SK-N-DZ (cell line): ENCODE results near the gene C2CD3.
A peak's percentile ranks its signal among the peaks of the same experiment; 100 is the strongest.
"Not testable (repeated sequence)": the region's sequence is repeated elsewhere in the genome, so short reads cannot be mapped to it uniquely, and the experiment has no call there.

Experiments
- DNase-seq: peaks from one replicate; pipeline ENCODE4 v3.0.0-alpha.2; 2015; ENCODE audit warnings: low spot score

C2CD3 gene

DNA sequence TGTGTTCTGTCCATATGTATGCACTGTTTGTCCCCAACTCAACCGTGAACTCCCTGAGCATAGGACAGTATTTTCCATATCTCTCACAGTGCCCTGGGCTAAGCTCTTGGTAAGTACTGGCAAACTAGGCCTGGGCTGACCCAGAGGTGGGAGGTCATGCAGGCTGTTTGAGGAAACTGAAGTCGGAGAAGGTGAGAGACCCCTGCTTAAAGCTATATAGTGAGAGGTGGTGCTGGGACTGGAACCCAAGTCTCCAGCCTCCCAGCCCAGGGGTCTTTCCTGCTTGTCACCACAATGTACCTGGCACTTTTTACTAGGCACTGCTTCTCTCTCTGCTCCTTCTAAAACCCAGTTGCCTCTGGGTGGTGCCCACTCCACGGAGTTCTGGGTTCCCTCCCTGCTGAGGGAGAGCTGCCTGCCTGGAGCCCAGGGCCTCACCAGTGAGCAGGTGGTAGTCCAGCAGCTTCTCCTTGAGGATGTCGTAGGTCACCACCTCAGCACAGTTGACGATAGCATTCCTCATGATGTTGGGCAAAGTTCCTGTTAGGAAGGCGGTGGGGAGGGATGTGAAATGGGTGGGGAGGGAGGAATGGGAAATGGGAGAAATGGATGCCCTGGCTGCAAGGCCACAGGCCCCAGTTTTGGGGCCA is 166.6 kb downstream of the C2CD3 start:
- DNase-seq: no peak

DNA sequence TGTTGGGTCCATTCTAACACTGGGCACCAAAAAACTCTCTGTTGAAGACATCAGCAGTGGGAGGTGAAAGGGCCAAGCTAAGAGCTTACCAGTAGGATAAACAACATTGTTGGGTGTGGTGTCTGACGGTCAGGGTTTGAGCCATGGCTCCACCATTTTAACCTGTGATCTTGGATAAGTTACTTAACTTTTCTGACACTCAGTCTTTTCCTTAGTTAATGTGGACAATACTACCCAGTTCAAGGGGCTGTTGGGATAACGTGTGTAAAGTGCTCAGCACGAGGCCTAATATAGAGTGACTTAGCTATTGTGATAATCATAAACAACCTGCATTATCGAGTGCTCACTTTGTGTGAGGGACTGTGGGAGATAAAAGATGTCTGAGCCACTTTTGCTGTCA is 168.0 kb downstream of the C2CD3 start:
- no peak for DNase-seq

DNA sequence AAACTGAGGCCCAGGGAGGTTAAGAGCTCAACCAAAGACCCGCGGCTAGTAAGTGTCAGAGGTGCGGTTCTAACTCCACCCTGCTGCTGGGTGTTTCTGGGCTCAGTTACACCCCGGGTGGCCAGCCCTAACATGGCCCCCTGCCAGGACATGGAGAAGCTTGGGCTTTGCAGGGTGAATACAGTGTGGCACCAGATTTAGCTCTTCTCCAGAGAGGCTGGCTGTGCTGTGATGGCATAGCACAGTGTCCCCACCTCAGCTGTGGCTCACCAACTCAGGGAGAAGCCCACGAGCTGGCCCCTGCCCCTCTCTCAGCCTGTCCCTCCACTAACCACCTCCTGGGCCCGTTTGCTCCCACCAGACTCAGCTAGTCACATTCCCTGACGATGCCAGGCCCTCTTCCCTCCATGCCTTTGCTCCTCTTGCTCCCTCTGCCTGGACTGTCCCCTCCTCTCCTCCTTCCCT is 168.9 kb downstream of the C2CD3 start:
- DNase-seq: no peak

DNA sequence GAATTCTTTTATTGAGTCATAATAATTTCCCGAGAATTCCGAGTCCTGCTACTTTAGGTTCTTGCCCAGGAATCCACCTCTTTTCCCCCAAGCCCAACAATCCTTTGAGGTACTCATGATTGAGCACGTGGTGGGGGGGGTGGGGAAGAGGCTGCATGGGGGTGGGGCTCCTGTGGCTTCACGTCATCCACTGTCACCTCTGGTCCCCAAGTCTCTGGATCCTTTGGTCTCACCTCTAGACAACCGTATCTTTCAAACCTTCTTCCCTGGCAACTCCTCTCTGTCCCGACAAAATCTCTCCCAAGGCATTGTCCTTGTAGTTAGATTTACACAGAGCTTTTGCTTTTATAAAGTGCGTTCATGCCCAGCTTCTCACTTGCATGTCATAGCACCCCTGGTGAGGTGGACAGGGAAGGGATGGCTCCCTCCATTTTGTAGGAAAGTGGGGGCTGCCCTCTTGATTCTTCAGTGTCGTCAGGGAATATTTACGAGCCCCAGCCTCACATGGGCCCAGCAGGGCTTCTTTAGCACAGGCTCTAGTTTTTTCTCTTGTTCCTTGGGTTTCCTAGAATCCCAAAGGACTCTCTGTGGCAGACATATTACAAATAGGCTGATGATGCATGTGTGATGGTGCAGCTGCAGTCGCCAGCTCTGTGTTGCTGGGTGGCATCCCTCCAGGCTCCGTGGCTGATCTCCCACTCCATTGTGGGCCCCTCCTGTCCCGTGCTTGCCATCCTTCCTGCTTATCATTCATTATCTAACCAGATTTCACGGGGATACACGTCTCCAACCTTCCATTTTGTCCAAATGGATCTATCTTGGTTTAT is 170.3 kb downstream of the C2CD3 start:
- no peak for DNase-seq

DNA sequence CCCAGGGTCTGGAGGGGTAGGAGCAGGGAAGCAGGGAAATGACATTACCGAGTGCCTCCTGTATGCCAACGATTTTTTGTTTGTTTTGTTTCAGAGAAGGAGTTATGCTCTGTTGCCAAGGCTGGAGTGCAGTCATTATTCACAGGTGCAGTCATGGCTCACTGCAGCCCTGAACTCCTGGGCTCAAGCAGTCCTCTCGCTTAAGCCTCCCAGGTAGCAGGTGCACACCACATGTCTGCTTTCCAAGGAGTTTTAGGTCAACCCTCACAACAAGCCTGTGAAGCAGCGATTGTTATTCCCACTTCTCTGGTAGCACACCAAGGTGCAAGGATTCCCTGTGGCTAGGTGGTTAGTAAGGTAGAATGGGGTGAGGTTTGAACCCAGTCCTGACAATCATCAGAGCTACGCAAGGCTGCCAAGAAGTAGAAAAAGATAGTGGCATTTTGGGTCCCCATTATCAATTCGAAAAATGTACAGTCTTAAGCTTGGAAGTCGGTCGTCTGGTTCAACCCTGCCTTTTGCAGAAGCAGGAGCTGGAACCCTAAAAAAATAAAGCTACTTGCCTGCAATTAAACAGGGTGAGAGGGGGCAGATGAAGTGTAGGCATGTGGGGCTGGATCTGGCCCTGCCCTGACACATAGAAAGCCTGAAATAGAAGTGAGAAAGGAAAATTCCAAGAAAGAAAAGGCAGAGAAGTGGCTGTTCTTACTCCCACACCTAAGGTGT is 171.1 kb downstream of the C2CD3 start:
- DNase-seq: no peak

DNA sequence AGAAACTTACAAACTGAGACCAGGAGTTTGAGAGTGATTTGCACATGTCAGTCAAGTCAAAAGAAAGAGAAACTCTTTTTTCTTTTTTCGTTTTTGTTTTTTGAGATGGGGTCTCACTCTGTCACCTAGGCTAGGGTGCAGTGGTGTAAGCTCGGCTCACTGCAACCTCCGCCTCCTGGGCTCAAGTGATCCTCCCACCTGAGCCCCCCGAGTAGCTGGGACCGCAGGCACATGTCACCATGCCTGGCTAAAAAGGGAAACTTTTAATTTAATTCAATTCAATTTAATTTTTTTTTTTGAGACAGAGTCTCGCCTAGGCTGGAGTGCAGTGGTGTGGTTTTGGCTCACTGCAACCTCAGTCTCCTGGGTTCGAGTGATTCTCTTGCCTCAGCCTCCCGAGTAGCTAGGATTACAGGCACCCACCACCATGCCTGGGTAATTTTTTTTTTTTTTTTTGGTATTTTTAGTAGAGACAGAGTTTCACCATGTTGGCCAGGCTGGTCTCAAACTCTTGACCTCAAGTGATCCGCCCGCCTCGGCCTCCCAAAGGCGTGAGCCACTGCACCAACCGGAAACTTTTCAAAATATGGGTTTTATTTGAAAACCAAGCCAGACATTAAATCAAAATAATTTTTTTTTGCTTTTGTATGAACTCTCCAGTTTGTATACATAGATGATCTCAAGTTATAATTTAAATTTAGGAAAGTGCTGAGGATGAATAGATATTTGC is 171.8 kb downstream of the C2CD3 start:
- DNase-seq: no peak

DNA sequence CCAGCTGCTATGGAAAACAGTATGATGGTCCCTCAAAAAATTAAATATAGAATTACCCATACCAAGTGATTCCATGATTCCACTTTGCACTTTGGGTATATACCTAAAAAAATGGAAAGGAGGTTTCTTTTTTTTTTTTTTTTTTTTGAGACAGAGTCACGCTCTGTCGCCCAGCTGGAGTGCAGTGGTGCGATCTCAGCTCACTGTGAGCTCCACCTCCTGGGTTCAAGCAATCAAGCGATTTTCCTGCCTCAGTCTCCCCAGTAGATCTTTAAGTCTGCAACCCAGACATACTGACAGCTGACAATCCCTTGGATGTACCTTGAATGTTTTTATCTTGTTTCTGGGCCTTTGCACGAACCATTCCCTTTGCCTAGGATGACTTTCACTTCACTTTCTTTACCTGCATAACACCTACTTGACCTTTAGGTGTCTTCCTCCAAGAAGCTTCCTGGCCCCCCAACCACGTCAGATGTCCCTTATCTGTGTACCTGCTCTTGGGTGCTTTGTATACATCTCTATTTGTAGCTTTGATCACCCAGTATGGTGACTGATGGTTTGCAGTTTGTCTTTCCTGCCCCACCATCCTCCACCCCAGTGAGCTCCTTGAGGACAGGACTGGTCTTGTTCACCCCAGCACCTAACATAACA is 173.6 kb downstream of the C2CD3 start:
- no peak for DNase-seq

DNA sequence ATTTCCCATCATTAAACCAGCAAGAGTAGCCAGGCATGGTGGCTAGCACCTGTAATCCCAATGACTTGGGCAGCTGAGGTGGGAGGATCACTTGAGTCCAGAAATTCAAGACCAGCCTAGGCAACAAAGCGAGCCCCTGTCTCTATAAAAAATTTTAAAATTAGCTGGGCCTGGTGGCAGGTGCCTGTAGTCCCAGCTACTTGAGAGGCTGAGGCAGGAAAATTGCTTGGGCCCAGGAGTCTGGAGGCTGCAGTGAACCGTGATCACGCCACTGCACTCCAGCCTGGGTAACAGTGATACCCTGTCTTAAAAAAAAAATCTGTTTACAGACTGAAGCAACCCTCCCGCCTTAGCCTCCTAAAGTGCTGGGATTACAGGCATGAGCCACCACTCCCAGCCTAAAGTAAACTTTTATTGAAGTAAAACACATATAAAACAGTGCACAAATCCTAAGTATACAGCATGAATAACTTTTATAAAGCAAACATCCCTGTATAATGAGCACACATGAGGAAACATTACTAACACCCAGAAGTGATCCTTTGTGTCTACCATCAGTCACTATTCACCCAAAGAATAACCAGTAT is 174.5 kb downstream of the C2CD3 start:
- DNase-seq: no peak

DNA sequence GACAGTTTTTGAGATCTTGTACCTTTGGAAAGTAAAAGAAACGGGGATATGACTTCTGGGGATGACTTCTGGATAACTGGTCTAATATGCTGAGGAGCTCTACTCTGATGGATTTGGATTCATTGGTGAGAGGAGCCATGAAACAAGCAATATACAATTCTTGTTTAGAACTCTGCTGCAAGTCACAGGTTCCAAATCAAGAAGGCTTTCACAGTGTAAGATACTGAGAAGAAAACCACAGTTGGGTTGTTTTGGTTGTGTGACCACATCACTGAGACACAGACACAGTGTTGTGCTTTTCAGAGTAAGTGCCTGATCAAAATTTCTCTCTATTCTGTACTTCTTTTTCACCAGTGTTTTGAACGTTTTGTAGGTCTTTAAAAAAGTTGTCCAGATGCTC is 175.1 kb downstream of the C2CD3 start:
- no peak for DNase-seq

DNA sequence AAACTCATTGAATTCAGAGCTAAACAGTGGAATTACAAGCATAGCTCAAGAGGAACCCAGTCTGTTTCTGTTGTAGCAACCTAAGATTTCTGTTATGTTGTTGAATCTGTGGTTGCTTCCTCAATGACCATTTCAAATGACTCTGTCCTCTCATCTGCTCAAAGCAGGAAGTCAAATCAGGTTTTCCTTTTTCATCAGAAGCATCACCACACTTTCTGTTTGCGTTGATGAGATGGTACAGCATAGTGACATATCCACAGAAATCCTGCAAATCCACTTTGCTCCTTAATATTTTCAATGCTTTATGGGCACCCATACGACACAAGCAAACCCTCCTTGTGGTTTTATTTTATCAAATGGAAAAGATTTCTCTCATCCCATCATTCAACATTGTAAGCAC is 175.6 kb downstream of the C2CD3 start:
- DNase-seq: no peak

DNA sequence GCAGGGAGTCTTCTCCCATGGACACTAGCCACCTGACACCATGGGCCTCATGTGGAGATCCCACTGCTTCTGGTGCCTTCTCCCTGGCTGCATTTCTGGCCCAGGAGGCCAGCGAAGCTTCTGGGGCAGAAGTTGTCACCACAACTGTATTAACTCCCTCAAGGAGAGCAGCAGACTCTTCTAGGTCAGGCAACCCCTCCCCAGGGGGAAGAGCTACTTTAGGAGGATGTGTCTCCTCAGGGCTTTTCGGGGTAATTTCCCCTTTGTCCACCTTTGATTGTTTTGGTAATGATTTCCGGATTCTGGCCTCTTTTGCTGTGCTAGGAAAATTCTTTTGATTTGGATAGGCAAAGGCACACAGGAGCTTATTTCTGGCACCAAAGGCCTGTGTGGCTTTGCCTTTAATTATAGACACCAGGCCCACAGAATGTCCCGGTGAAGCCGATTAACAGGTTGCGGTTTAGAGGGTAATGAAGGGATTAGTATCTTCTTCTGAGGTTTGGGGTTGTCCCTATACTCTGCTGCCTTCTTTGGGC is 179.3 kb downstream of the C2CD3 start:
- no peak for DNase-seq

DNA sequence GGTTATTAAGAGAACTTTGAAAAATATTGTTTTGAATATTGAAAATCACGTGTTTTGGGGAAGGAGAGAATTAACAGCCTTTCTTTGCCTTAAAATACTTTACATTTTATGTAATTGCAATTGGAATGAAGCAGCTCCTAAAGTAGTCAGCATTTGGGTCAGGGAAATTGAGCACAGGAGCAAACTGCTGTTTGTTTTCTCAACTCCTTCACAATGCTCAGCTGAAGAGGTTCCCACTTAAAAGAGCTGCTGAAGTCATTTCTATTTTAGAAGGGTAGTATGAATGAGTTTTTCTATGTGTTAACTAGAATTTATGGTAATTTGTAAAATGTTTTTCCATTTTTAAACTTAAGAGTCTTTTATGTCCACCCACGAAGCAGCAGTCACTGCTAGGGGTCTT is 180.1 kb downstream of the C2CD3 start:
- DNase-seq: no peak

DNA sequence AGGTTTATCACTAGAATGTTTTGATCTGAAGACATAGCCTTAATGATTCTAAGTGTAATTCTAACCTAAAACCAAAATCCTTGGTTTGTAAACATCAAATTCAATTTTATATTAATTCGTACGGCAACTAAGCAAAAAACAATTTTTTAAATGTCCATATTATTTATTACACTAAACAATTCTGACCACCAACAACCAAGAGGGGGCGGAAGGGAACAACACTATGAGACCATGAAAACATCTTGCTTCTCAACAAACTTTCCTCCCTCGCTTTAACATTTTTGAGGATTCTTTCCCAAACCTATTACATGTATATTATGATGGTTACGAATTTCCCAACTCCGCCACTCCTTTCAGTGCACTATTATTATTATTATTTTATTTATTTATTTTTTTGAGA is 181.6 kb downstream of the C2CD3 start:
- DNase-seq: no peak

DNA sequence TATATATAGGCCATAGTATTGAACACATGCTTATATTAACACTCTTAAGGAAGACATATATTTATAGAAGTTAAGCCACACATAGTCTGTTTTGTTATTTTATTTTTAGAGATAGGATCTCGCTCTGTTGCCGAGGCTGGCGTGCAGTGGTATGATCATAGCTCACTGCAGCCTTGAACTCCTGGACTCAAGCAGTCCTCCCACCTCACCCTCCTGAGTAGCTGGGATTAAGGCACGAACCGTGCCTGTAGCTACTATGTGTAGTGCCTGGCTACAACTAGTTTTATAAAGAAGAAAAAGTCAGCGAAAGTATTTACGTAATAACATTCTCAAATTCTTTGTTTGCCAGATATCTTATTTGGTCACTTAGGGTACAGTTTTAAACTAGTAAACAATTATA is 182.6 kb downstream of the C2CD3 start:
- DNase-seq: no peak

DNA sequence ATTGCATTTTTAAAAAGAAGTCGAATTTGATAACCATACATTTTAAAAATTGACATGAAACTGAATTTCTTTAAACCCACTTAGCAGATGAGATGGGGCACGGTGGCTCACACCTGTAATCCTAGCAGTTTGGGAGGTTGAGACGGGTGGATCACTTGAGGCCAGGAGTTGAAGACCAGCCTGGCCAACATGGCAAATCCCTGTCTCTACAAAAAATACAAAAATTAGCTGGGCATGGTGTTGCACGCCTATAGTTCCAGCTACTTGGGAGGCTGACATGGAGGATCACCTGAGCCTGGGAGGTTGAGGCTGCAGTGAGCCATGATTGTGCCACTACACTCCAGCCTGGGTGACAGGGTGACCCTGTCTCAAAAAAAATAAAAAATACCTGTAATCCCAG is 185.1 kb downstream of the C2CD3 start:
- not testable (repeated sequence) for DNase-seq

DNA sequence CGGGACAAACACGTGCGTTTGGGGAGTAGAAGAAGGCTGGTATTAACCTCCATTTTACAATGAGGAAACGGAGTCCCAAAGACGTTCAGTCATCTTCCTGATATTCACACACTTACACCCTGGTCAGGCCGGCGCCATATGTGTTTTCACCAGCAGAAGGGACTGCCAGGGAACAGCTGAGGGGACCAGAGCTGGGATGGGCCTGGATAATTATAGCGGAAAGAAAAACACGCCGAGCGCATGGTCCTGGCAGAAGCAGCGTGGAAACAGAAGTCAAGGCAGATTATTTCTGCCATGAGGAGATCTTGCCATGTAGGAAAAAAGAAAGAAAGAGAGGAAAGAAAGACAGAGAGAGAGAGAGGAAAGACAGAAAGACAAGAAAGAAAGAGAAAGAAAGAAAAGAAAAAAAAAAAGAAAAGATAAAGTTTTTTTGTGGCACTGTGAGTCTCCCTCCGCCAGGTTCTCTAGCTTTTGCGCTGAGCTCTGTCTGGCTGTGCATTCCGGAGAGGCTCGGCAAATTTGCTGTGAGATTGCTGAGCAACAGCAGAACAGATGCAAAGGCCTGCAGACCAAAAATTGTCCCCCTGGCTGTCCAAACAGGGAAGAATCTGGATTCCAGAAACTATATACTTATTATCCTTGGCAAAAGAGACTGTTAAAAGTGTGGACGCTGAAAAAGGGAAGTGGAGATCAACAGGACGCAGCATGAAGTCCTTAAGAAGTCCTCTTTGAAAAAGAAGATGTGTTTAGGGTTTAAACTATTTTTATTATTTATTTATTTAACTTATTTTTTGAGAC is 186.9 kb downstream of the C2CD3 start:
- no peak for DNase-seq

DNA sequence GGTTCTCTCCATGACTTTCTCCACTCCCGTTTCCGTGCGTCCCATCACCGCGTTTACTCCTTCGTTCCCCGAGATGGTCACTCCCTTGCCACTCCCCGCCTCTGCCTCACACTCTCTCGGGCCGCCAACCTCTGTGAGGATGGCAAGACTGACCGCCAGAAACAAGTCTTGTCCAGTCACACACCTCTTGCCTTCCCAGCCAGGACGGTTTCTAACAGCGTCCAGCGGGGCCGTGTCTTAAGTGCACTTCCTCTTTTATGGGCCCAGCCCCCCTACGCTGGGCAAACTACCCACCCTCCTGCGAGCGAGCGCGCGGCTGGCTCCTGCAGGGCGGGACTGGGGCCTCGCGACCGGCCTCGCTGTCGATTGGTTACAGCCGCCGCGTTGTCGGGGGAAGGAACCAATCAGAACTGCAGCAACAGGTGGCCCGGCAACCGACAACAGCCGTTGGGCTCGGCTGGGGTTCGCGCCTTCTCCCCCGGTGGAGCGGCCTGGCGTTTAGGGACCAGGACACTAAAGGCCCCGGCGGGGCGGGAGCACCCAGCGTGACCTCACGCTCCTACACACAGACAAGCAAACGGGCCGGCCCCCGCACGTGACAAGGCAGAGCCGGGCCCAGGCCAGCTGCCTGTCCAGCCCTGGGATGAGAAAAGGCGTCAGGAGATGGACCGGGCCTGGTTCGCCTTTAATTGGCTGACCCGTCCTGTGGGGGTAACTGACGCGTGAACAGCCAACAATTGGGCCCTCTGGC is 187.6 kb downstream of the C2CD3 start:
- DNase-seq: peak; percentile 98

DNA sequence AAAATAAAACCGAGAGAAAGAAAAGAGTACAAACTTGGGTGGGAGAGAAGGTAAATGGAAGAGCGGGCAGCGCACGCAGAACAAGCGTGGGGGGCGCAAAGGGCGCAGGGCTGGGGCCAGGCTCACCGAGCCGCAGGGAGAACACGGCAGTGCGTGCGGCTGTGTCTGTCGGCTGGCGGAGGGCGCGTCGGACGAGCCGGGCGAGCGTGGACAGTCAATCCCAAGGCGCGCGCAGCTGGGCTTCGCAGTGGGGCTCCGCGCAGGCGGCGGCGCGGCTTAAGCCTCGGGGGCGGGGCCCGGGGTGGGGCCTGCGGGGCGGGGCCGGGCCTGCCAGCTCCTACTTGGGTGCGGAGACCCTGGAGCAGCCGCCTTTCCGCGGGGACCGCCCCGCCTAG is 188.2 kb downstream of the C2CD3 start, which contains the start of gene UCP2:
TSS of gene UCP2 (minus strand) at position 249 of the 395 bp plus-strand sequence. CDS start 4,465 bp downstream, outside the sequence.
- peak; percentile 93 for DNase-seq
